Stimulated activated CD8-positive, alpha-beta memory T cell treated with anti-CD3 and anti-CD28 coated beads, Interleukin-4, amount 100 ng/mL, for 24 hours (primary cell): Measurements from ENCODE around the gene EDRF1.
"Not testable (repeated sequence)": the region's sequence is repeated elsewhere in the genome, so short reads cannot be mapped to it uniquely, and the experiment has no call there.

ENCODE experiments used
- DNase-seq: peaks from one replicate; pipeline ENCODE4 v3.0.0-alpha.2; 2020; ENCODE audit warnings: low read depth

EDRF1 gene, protein sequence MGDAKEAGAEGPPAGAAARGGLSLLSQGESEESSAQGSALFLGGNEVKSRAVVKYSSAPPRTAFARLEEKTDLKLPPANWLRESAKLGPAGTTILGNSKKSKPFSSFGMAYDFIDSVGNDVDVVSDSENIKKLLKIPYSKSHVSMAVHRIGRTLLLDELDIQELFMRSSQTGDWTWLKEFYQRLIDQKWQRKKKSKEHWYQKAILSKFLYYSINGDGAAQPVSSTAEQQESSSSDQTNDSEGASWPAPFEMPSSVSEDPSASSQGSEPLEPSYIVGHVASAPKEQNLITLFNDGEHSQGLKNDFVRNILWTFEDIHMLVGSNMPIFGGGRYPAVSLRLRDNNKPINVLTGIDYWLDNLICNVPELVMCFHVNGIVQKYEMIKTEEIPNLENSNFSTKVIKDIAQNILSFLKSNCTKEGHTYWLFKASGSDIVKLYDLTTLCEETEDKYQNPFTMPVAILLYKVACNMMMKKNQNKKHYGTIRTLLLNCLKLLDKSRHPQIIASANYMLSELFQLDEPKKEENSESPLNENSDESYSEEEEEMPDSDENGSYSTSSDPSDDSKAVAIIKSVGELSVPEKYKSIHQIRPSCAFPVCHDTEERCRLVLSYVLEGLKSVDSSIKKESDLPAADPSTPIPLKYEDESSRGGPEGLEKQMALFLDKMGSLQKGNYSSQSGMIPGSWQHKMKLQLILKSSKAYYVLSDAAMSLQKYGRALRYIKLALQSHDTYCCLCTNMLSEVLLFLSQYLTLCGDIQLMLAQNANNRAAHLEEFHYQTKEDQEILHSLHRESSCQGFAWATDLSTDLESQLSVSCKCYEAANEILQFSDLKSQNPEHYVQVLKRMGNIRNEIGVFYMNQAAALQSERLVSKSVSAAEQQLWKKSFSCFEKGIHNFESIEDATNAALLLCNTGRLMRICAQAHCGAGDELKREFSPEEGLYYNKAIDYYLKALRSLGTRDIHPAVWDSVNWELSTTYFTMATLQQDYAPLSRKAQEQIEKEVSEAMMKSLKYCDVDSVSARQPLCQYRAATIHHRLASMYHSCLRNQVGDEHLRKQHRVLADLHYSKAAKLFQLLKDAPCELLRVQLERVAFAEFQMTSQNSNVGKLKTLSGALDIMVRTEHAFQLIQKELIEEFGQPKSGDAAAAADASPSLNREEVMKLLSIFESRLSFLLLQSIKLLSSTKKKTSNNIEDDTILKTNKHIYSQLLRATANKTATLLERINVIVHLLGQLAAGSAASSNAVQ

GRCh38 chr10:125719173-125720001 lies at the start of gene EDRF1:
Gene EDRF1 (plus strand): TSS chr10:125719709. CDS start chr10:125719808, 99 bp downstream.
- peak; percentile 99 for DNase-seq

GRCh38 chr10:125672884-125673283 lies 46.6 kb upstream of the EDRF1 start:
- DNase-seq, result no peak

- DNase-seq, result no peak
These were observed 40.1 kb upstream of the EDRF1 start for GRCh38 chr10:125679436-125679835.

GRCh38 chr10:125683063-125683462 lies 36.4 kb upstream of the EDRF1 start, which contains the start of gene TEX36:
Gene TEX36 (minus strand): TSS chr10:125683163. CDS start chr10:125682989, 174 bp downstream.
- DNase-seq, result no peak

GRCh38 chr10:125683821-125684220 lies 35.7 kb upstream of the EDRF1 start:
- no peak for DNase-seq

GRCh38 chr10:125684581-125684980 lies 34.9 kb upstream of the EDRF1 start:
- no peak for DNase-seq

- no peak for DNase-seq
These were observed 31.9 kb upstream of the EDRF1 start for GRCh38 chr10:125687507-125688185.

DNA sequence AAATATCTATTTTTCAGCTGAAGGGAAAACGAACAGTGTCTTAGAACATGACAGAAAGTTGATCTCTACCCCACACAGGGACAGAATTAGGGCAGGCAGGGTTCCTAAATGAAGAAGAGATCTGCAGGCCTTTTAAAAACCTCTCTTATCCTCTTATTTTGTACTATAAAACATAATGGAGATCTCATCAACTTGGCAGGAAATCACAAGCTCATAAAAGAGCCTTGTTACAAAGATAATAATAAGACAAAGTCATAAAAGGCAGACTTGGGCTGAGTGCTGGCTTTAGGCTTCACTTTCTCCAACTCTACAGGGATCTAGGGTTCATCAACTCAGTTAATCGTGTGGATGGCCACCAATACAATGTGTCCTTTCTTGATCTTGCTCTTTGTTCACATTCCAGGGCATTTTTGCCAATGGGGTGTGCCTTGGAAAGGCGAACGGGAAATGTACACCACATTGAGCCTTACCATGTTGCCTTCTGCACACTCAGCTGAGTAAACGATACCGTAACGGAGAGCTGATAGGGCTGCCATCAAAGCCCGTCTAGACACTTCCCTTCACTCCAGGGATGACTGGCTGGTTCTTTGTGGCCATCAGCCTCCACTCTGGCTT lies 29.4 kb upstream of the EDRF1 start:
- no peak for DNase-seq

- no peak for DNase-seq
These were observed 28.1 kb upstream of the EDRF1 start for GRCh38 chr10:125691160-125691981.

DNA sequence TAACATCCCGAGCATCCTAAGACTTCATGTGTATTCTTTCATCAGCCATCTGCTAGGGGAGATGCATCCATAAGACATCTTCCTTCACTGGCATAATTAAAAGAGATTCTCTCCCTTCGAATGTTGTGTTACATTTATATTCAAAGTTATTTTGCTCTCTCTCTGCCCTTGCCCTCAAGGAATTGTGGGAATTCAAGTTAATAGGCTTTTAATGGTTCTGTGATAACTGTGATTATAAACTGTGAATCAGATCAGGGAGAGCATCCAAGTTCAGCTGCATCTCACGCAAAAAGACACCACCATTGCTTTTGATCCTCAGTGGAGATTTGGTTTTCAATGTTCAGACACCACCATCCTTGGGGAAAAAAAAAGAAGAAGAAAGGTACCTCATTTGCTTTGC lies 27.3 kb upstream of the EDRF1 start:
- DNase-seq, result no peak

- DNase-seq, result no peak
These were observed 26.6 kb upstream of the EDRF1 start for GRCh38 chr10:125692601-125693523.

GRCh38 chr10:125693524-125693847 lies 26.0 kb upstream of the EDRF1 start:
- DNase-seq, result no peak

GRCh38 chr10:125694883-125695282 lies 24.6 kb upstream of the EDRF1 start:
- no peak for DNase-seq

DNA sequence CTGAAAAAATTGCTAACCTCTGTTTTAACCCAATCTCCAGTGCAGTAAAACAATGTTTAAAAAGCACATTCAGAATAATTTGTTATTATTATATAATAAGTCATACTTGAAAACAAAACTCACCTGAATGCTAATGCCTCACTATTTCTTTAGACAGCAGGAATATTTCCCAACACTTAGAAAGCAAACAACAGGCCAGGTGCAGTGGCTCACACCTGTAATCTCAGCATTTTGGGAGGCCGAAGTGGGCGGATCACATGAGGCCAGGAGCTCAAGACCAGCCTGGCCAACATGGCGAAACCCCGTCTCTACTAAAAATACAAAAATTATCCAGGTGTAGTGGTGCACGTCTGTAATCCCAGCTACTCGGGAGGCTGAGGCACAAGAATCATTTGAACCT lies 22.6 kb upstream of the EDRF1 start:
- DNase-seq, result not testable (repeated sequence)

DNA sequence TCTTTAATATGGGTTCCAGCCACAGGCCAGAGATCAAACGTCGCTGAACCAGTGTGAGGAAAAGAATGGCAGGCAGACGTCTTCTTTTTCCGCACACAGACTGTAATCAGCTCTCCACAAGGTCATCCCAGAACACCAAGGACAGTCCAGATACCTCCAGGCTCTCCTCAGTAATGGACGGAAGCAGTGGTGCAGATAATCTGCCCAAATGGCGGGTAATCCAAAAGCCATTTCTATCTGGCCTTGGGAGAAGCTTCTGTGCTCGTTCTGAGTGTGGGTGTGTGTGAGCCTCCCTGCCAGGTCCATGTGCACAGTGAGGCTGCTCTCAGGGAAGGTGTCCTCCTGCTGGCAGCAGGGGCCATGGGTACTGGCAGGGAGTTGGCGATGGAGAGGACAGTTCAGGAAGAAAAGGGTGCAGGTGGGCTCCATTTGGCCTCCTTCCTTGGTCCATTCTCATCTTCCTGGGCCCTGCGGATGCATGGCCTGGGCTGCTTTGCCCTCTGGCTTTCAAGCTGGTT lies 21.0 kb upstream of the EDRF1 start:
- DNase-seq, result no peak

DNA sequence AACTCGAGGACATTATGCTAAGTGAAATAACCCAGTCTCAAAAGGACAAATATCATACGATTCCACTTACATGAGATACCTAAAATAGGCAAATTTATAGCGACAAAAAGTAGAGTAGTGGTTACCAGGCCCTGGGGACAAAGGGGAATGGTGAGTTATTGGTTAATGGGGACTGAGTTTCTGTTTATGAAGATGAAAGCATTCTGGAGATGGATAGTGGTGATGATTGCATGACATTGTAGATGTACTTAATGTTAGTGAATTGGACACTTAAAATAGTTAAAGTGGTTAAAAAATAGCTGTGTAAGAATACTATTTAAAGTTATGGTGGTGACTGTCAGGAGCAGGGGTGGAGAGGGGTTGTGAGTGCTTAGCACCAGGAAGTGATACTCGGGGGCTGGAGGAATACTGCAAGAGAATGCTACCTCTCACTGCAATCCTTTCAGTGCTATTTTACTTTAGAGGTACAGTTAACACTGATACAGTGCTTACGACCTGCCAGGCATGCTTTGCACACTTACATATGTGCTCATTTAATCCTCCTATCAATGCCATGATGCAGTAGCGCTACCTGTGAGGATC lies 19.9 kb upstream of the EDRF1 start:
- DNase-seq, result no peak

DNA sequence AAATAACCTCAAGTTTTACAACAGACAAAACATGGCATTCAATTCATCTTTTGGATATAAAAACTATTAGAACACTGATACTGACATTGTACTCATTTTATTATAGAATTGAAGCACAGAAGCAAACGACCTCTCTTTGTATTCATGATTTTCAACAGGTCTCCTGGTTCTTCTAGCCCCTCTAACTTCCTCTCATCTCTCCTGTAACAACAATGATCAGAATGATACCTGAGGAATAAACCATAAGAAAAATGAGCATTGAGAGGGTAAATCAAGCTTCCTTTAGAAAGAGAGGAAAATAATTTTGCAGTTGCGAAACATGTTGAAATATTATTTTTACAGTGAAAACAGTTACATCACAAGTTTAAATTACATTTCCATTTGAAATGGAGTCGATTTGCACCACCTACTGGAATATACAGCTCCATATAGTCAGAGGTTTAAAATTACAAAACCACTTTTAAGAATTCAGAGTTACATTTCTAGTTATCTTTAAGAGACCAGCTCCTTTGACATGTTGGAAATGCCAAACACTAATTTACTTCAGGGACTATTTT lies 19.1 kb upstream of the EDRF1 start:
- no peak for DNase-seq
